Posterior cingulate gyrus (tissue), 11 donors: ENCODE data around the gene SLC22A15.

Experiments
- DNase-seq, 10 donors: peaks; one replicate each; pipeline versions ENCODE4 v3.0.0 to v3.0.0-alpha.2; 2020 to 2021; ENCODE audit warnings: mixed read lengths in 3 of 10
- intact Hi-C: fragments of 100-400 bp; cut with DNase I; formaldehyde crosslinking; loops from one replicate; pipeline ENCODE4 v1.15.1; 2023

SLC22A15 gene

GRCh38 chr1:116096013-116096618, 119.8 kb downstream of the SLC22A15 start:
- intact Hi-C loops: no loop called here
- no peak for DNase-seq

GRCh38 chr1:116097626-116098025, 121.3 kb downstream of the SLC22A15 start:
- DNase-seq: no peak
- intact Hi-C loops: no loop called here

DNA sequence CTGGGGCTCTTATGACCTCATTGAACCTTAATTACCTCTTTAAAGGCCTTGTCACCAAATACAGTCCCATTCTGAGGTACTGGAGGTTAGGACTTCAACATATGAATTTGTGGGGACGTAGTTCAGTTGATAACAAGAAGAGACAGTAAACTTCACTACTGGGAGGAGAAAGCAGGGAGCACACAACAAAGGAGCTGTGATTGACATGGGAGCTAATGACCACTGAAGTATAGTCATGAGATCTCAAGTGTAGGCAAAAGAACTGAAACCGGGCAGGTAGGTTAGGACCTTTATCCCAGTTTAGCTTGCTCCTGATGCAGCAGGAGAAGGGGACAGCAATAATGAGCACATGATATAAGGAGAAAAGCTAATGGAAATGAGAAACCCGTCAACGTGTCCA, 123.1 kb downstream of the SLC22A15 start:
- intact Hi-C loops: no loop called here
- no peak for DNase-seq

GRCh38 chr1:116099919-116100318, 123.6 kb downstream of the SLC22A15 start:
- intact Hi-C loops: no loop called here
- DNase-seq: no peak

DNA sequence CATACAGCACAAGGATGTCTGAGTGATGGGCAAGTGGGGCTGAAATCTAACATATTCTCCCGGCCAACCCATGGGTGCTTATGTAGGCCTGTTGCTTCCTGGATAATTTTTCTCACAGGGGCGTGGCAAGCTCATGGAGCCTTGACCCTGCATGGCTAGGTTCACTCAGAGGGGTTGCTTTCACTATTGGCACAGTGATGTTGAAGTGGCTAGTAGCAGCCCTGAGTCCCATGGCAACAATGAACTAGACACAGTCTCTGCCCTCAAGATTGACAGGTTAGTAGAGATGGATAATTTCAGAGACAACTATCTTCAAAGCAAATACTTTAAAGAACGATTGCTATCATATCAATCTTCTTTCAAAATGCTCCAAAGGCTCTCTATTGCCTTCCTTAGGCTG, 128.4 kb downstream of the SLC22A15 start:
- intact Hi-C loops: no loop called here

DNA sequence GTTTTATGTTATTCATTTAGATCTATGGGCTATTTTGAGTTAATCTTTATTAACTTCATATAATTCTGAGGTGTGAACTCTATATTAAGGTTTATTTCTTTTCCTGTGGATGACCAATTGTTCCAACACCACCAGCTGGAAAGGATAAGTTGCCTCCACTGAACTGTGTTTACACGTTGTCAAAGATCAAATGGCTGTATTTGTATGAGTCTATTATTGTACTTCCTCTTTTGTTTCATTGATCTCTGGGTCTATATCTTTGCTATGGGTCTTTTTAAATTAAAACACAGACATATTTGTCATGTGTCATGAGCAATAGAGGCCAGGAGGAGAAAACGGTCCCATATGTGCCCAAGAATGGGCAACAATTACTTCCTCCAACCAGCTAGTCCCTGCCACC, 129.7 kb downstream of the SLC22A15 start:
- DNase-seq: no peak
- intact Hi-C loops: no loop called here

More for the DNA sequence above, 128.4 kb downstream of the SLC22A15 start:
- DNase-seq: no peak

GRCh38 chr1:116106646-116107045, 130.3 kb downstream of the SLC22A15 start:
- intact Hi-C loops: no loop called here

DNA sequence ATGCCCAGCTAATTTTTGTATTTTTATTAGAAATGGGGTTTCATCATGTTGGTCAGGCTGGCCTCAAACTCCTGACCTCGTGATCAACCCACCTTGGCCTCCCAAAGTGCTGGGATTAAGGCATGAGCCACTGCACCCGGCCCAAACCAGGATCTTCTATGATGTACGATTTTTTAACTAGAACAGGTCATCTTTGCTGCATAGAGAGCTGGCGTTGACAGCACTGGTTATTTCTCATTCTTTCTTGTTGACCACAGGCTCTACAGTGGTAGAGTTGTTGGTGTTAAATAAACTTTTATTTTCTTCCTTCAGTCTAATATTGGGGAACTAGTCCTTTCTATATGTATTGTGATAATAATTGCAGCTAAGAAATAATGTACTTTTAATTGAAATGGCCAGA, 131.1 kb downstream of the SLC22A15 start:
- no peak for DNase-seq
- intact Hi-C loops: no loop called here

More at GRCh38 chr1:116106646-116107045, 130.3 kb downstream of the SLC22A15 start:
- no peak for DNase-seq

- intact Hi-C loops: no loop called here
- no peak for DNase-seq
These were observed 134.5 kb downstream of the SLC22A15 start, which contains the start of gene MAB21L3 for GRCh38 chr1:116110567-116111523. Gene MAB21L3, plus strand, starts transcription at chr1:116111399. Its CDS starts 1,217 bp downstream, at chr1:116112616.

- no peak for DNase-seq
- intact Hi-C loops: no loop called here
These were observed 135.3 kb downstream of the SLC22A15 start for GRCh38 chr1:116111524-116112021.

GRCh38 chr1:116112388-116113140, 136.3 kb downstream of the SLC22A15 start:
- DNase-seq: no peak

DNA sequence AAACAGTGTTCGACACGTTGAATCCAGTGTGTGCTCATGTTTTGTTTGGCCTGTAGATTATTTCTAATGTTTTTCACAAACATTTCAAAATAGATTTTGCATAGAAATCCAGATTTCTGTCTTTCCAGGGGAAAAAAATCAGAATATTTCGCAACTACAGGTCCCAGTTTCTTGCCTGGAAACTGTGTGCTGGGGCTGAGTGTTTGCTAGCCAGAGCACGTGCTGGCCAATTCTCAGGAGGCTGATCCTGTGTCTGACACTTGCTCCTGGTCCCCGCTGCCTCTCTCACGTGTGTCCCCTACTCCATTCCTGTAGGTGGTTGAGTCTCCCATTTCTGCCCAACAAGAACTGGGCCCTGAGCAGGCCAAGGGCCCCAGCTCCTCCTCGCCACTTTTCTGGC, 137.3 kb downstream of the SLC22A15 start:
- intact Hi-C loops: no loop called here
- DNase-seq: no peak

More at GRCh38 chr1:116112388-116113140, 136.3 kb downstream of the SLC22A15 start:
- intact Hi-C loops: no loop called here

DNA sequence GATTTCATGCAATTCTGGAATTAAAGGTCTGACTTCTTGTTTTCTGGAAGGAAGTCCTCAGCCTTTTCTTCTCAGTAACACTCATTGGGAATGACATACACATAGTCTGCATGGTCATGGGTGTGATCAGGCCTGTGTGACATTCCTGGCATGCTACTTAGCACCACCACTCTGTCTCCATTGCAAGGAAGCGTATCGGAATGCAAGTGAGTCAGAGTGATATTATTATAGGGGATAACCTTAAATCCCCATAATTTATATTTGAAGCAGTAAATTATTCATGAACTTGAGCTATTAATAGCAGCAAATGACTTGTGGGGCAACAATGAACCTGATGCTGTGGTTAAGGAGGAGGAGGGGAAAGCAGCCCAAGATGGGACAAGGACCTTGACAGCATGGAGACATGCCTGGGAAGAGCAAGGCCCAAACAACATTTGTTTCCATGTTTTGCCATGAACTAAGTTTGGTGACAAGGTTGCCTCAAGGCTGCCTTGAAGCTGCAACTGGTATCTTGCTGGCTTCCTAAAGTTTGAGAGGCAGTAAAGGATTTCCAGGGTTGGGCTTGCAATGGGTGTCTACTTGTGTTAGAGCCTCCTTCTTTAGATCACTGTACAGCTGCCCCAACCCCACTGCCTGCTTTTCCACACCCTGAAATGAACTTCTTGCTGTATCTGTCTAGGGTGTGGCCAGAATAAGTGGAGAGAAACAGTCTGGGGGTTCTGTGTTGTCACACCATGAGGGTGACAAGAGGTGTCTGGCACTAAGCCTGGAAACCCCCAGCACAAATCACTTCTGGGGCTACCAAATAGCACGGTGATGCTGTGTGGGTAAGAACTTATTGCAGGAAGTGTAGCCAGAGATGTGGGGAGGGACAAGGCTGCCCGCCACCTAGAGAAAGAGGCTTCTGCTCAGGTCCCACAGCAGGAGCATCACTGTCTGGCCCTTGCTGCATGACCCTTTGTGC, 139.4 kb downstream of the SLC22A15 start:
- no peak for DNase-seq
- intact Hi-C loops: no loop called here

DNA sequence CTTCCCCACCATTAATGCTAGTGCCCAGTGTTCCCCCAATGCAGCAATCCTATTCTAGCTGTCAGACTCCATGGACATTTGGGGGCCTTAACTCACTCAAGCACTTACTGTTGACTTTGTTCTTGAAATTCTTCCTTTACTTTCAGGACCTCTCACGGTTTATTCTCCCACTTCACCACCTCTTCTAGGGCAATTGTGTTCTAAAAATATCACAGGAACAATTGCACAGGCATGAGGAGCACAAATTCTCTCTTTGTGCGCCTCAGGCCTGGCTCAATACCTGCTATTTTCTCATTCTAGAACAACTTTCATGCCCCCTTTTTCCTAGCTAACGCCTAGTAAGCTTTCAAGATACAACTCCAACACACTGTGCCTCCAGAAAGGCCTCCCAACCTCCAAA, 142.2 kb downstream of the SLC22A15 start:
- intact Hi-C loops: no loop called here
- DNase-seq: no peak
